Keratinocyte (primary cell): ENCODE results near the gene CRIM1. TPM values are rescaled to one million over a fixed set of nuclear protein-coding genes. Genes with fewer than 3 reads are reported as not detected.

Experiments
- DNase-seq: peaks from one replicate; pipeline ENCODE4 v3.0.0-alpha.2; 2011; ENCODE audit warnings: low read depth, missing footprints, low spot score
- FAIRE-seq: peaks from 2 replicates; lab custom pipeline; 2011; peaks lifted over from hg19 to GRCh38; lab: Jason Lieb, UNC
- H2AFZ ChIP-seq: 2 replicates; pipeline ENCODE4 v1.6.0; 2012; ENCODE audit warnings: low read length, control low read depth, inconsistent platforms; ENCODE audit not compliant: control insufficient read depth
- H3K27ac ChIP-seq: 2 replicates; pipeline ENCODE4 v1.5.1; 2011; ENCODE audit warnings: low read length; ENCODE audit not compliant: control insufficient read depth, insufficient read depth
- H3K27me3 ChIP-seq: 3 replicates; pipeline ENCODE4 v1.6.0; 2011; ENCODE audit warnings: low read length; ENCODE audit not compliant: control insufficient read depth, insufficient read depth; ENCODE audit errors: extremely low read depth
- H3K36me3 ChIP-seq, 2 experiments: 2 replicates in 1 of 2; 3 replicates in 1 of 2; pipeline ENCODE4 v1.5.1; 2011; ENCODE audit warnings: low read length in 2 of 2, mild to moderate bottlenecking in 1 of 2; ENCODE audit not compliant: control insufficient read depth in 2 of 2, insufficient read depth in 2 of 2; ENCODE audit errors: extremely low read depth in 1 of 2
- H3K4me1 ChIP-seq: 3 replicates; pipeline ENCODE4 v1.5.1; 2011; ENCODE audit warnings: low read length; ENCODE audit not compliant: control insufficient read depth, insufficient read depth; ENCODE audit errors: extremely low read depth
- H3K4me2 ChIP-seq: 3 replicates; pipeline ENCODE4 v1.6.0; 2011; ENCODE audit warnings: low read depth, low read length; ENCODE audit not compliant: control insufficient read depth, insufficient read depth; ENCODE audit errors: extremely low read depth
- H3K4me3 ChIP-seq, 3 experiments: fragments of 200-600 bp in 1 of 3; sonication (generic) in 1 of 3; 2 replicates in 2 of 3; 3 replicates in 1 of 3; pipeline ENCODE4 v1.5.1; 2011 to 2016; ENCODE audit warnings: low read length in 3 of 3, mild to moderate bottlenecking in 3 of 3, control low read depth in 2 of 3, inconsistent platforms in 1 of 3, low read depth in 1 of 3, mixed read lengths in 1 of 3, mixed run types in 1 of 3, moderate library complexity in 1 of 3; ENCODE audit not compliant: control insufficient read depth in 2 of 3, insufficient read depth in 2 of 3; ENCODE audit errors: extremely low read depth in 1 of 3
- H3K79me2 ChIP-seq: 2 replicates; pipeline ENCODE4 v1.6.0; 2012; ENCODE audit warnings: low read length; ENCODE audit not compliant: control insufficient read depth, insufficient read depth
- H3K9ac ChIP-seq: 3 replicates; pipeline ENCODE4 v1.6.0; 2011; ENCODE audit warnings: low read length; ENCODE audit not compliant: control insufficient read depth, insufficient read depth; ENCODE audit errors: extremely low read depth
- H3K9me1 ChIP-seq: 3 replicates; pipeline ENCODE4 v1.6.0; 2011; ENCODE audit warnings: low read length; ENCODE audit not compliant: control insufficient read depth, insufficient read depth; ENCODE audit errors: extremely low read depth
- H3K9me3 ChIP-seq: 2 replicates; pipeline ENCODE4 v1.5.1; 2012; ENCODE audit warnings: low read depth, low read length; ENCODE audit not compliant: control insufficient read depth
- H4K20me1 ChIP-seq: 3 replicates; pipeline ENCODE4 v1.6.0; 2011; ENCODE audit warnings: low read length; ENCODE audit not compliant: control insufficient read depth, insufficient read depth; ENCODE audit errors: extremely low read depth
- EZH2 ChIP-seq: IDR thresholded peaks from one replicate; pipeline ENCODE4 v1.6.1; 2012; ENCODE audit warnings: inconsistent platforms, mild to moderate bottlenecking, low read length, moderate library complexity
- dilution Hi-C: fragments of 300-500 bp; cut with MboI; formaldehyde crosslinking; loops from one replicate; pipeline ENCODE4 v1.7.0; 2020; ENCODE audit warnings: low sequenced_read_pairs; ENCODE audit not compliant: extremely low pct_ligation_motif_present
- polyA plus RNA-seq, 5 experiments: library from polyadenylated mRNA; depleted of rRNA in 3 of 5; stranded (reverse) in 3 of 5; stranded (forward) in 1 of 5; unstranded in 1 of 5; fragments of >200 nt; gene quantifications; 1 replicate in 1 of 5; 2 replicates in 3 of 5; 3 replicates in 1 of 5; pipeline versions ENCODE4 v1.2.1 to v1.2.3, GENCODE V29; 2011 to 2012; ENCODE audit warnings: missing spikeins in 2 of 5, low read depth in 1 of 5, low replicate concordance in 1 of 5
- TF ChIP-seq, protein P1 (sequence below), 3 experiments: IDR thresholded peaks in 1 of 3; conservative IDR thresholded peaks in 1 of 3; optimal IDR thresholded peaks in 1 of 3; 2 replicates in 2 of 3; 3 replicates in 1 of 3; pipeline versions ENCODE3 to v1.5.1; 2011; ENCODE audit warnings: low read length in 3 of 3, mild to moderate bottlenecking in 3 of 3, moderate library complexity in 2 of 3, control low read depth in 1 of 3, inconsistent platforms in 1 of 3; ENCODE audit not compliant: insufficient read depth in 2 of 3; ENCODE audit errors: extremely low read depth in 1 of 3

CRIM1 gene
- polyA plus RNA-seq, 1 donor (not counting 4 experiments of a cell fraction or from before 2014, with no cell fraction given), result 98.3 TPM

- Histone ChIP-seq H3K4me3 (no peak overlapping the region), H3K9me3 (no peaks in the 10 kb centered on the region), H3K4me1 (no peaks in the 10 kb centered on the region), H3K4me2 (no peak overlapping the region), H3K27me3 (no peaks in the 10 kb centered on the region), H3K27ac (no peak overlapping the region), H3K9ac (no peak overlapping the region), H2AFZ (no peak overlapping the region), H3K9me1 (no peaks in the 10 kb centered on the region), H4K20me1 (no peaks in the 10 kb centered on the region), H3K36me3 (peaks cover 41 to 47% of the 10 kb centered on the region in 2 experiments), H3K79me2 (no peaks in the 10 kb centered on the region)
- no peak for FAIRE-seq
- no peak for DNase-seq
- no peak for TF ChIP-seq EZH2
- TF ChIP-seq, protein P1, sequence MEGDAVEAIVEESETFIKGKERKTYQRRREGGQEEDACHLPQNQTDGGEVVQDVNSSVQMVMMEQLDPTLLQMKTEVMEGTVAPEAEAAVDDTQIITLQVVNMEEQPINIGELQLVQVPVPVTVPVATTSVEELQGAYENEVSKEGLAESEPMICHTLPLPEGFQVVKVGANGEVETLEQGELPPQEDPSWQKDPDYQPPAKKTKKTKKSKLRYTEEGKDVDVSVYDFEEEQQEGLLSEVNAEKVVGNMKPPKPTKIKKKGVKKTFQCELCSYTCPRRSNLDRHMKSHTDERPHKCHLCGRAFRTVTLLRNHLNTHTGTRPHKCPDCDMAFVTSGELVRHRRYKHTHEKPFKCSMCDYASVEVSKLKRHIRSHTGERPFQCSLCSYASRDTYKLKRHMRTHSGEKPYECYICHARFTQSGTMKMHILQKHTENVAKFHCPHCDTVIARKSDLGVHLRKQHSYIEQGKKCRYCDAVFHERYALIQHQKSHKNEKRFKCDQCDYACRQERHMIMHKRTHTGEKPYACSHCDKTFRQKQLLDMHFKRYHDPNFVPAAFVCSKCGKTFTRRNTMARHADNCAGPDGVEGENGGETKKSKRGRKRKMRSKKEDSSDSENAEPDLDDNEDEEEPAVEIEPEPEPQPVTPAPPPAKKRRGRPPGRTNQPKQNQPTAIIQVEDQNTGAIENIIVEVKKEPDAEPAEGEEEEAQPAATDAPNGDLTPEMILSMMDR (optimal IDR thresholded peaks at IDR 0.05 in 1 of 3, IDR thresholded peaks at IDR 0.05 in 1 of 3, conservative IDR thresholded peaks at IDR 0.05 in 1 of 3; ENCODE audit: extremely low read depth in 1 of 3, insufficient read depth in 2 of 3, low read length in 3 of 3), result no peak
- dilution Hi-C loops, result no loop called here
Measured at GRCh38 chr2:36516136-36516870, 160.7 kb downstream of the CRIM1 start.

- H3K27me3 ChIP-seq, result no peaks in the 10 kb centered on the region
- dilution Hi-C loops, result no loop called here
- no peaks in the 10 kb centered on the region for H3K9me1 ChIP-seq
- FAIRE-seq (no peak), DNase-seq (no peak)
- H3K4me3 ChIP-seq, result no peak overlapping the region
- H3K9ac ChIP-seq, result no peak overlapping the region
- no peak overlapping the region for H3K4me2 ChIP-seq
- no peak overlapping the region for H2AFZ ChIP-seq
- no peaks in the 10 kb centered on the region for H3K79me2 ChIP-seq
- no peak overlapping the region for H3K27ac ChIP-seq
- peaks cover 3% of the 10 kb centered on the region for H3K4me1 ChIP-seq
- no peak for TF ChIP-seq EZH2
- TF ChIP-seq, protein P1 (optimal IDR thresholded peaks at IDR 0.05 in 1 of 3, IDR thresholded peaks at IDR 0.05 in 1 of 3, conservative IDR thresholded peaks at IDR 0.05 in 1 of 3; ENCODE audit: extremely low read depth in 1 of 3, insufficient read depth in 2 of 3, low read length in 3 of 3), result no peak
- H3K36me3 ChIP-seq, result peaks cover 37 to 47% of the 10 kb centered on the region in 2 experiments
- no peaks in the 10 kb centered on the region for H4K20me1 ChIP-seq
- no peaks in the 10 kb centered on the region for H3K9me3 ChIP-seq
Measured at GRCh38 chr2:36520431-36520830, 164.9 kb downstream of the CRIM1 start.
